Measurements from ENCODE around the gene SMARCD3. TPM values are rescaled to one million over a fixed set of nuclear protein-coding genes. Genes with fewer than 3 reads are reported as not detected.

SMARCD3 gene
- total and polyA plus RNA-seq, 2 of the 8 experiments (the other 6 are each of a cell fraction or from before 2014, with no cell fraction given): 3.0 to 5.6 TPM

DNA sequence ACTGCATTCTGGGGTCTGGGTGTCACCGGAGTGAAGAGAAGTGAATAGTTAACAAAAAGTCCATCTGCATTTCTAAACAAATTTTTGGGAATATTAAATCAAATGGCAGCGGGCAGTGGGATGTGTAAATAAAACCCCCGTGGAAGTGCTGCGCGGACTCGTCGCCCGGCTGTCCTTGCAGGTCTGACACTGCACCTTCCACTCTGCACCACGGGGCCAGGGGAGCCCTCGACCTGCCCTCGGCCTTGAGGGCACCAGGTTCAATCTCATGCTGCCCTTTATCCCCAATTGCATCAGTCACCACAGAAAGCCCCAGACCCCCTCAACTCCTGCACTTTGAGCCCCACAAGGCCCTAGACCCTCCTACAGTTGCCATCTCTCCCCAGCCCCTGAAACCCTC is 6.4 kb upstream of the SMARCD3 start:
- CTCF ChIA-PET (ENCODE audit: partially characterized antibody): interaction anchor here (0.7 to 3.3 kb wide), 4 partner anchors 9 to 96 kb away, joined by 3 to 21 read pairs (median 4); no protein-coding TSS in a partner anchor
- H3K27me3 ChIP-seq (replicated peaks in 1 of 4; ENCODE audit: control insufficient read depth in 3 of 4, extremely low read depth in 1 of 4, insufficient read depth in 3 of 4, low read length in 3 of 4): peaks cover 3 to 31% (median 24%) of the 10 kb centered on the region in 4 experiments
- H2AK5ac ChIP-seq (ENCODE audit: low read depth, low read length): no peak overlapping the region
- H3K79me2 ChIP-seq (ENCODE audit: control insufficient read depth in 1 of 2, insufficient read depth in 2 of 2, low read length in 2 of 2): no peaks in the 10 kb centered on the region
- H3K14ac ChIP-seq (ENCODE audit: insufficient read length): no peak overlapping the region
- no peak overlapping the region for H3K18ac ChIP-seq (ENCODE audit: extremely low read depth, low read length)
- no peak overlapping the region for H4K8ac ChIP-seq (ENCODE audit: extremely low read depth, insufficient read depth, low read length)
- H2BK5ac ChIP-seq (ENCODE audit: low read depth, low read length): no peak overlapping the region
- DNase-seq (ENCODE audit: low read depth in 1 of 2, low spot score in 2 of 2): no peak
- no peaks in the 10 kb centered on the region for H3K79me1 ChIP-seq (ENCODE audit: low read depth, low read length)
- peaks cover 13% of the 10 kb centered on the region; the same call in 1 of the 2 replicates for H3K23me2 ChIP-seq (ENCODE audit: low read depth, low read length)
- H3K23ac ChIP-seq (ENCODE audit: insufficient read length): no peak overlapping the region
- H2BK120ac ChIP-seq (replicated peaks; ENCODE audit: low read depth, low read length): no peak overlapping the region
- WGBS, 2 experiments (ENCODE audit: extremely low coverage in 1 of 2, insufficient coverage in 1 of 2, insufficient read length in 1 of 2, insufficient replicate concordance in 2 of 2, low coverage in 1 of 2, low lambda C conversion rate in 2 of 2, missing lambda C conversion rate in 1 of 2): 87% methylated on average over 11 of the region's 11 CpGs; no CpG with 5 or more reads in 1 of the 2 experiments
- no peaks in the 10 kb centered on the region for H3K36me3 ChIP-seq (ENCODE audit: control insufficient read depth in 2 of 4, insufficient read depth in 4 of 4, low read length in 3 of 4)
- POLR2A ChIA-PET (ENCODE audit: partially characterized antibody): interaction anchor here (0.9 to 1.7 kb wide), 2 partner anchors 11 to 18 kb away, joined by 3 to 5 read pairs; no protein-coding TSS in a partner anchor
- no peak overlapping the region for H3K56ac ChIP-seq (replicated peaks; ENCODE audit: insufficient read length, low read depth, low read length)
- no peaks in the 10 kb centered on the region for H4K20me1 ChIP-seq (replicated peaks in 1 of 2; ENCODE audit: control insufficient read depth in 1 of 2, insufficient read depth in 2 of 2, low read length in 2 of 2)
- no peaks in the 10 kb centered on the region for H3K9me3 ChIP-seq (ENCODE audit: insufficient read depth in 2 of 2, low read depth in 1 of 2, low read length in 1 of 2)
- H3K27ac ChIP-seq (ENCODE audit: low read depth, low read length): no peak overlapping the region
- no peak overlapping the region for H2BK15ac ChIP-seq (ENCODE audit: low read length)
- H2AFZ ChIP-seq (ENCODE audit: low read length): no peak overlapping the region
- FAIRE-seq: no peak
- H4K5ac ChIP-seq (ENCODE audit: insufficient read length, low read depth, low read length): no peak overlapping the region
- H4K91ac ChIP-seq (replicated peaks; ENCODE audit: insufficient read length, low read length): no peak overlapping the region
- H3K4me1 ChIP-seq (replicated peaks in 1 of 4; ENCODE audit: control insufficient read depth in 3 of 4, insufficient read depth in 4 of 4, low read length in 3 of 4): peaks cover 0 to 28% (median 20%) of the 10 kb centered on the region in 4 experiments; a peak in 6 of 7 replicates
- no peak overlapping the region for H3K4me2 ChIP-seq (ENCODE audit: insufficient read depth in 1 of 2, low read depth in 2 of 2, low read length in 2 of 2)
- H3K4me3 ChIP-seq (ENCODE audit: extremely low read depth in 1 of 4, insufficient read depth in 2 of 4, low read depth in 3 of 4, low read length in 4 of 4): no peak overlapping the region
- H2BK20ac ChIP-seq (ENCODE audit: low read length): no peak overlapping the region
- no peak overlapping the region for H3K4ac ChIP-seq (replicated peaks; ENCODE audit: insufficient read length, low read depth, low read length)
- H2BK12ac ChIP-seq (ENCODE audit: low read depth, low read length): peak overlapping the region; percentile 68; the same call in 1 of the 2 replicates
- no peak overlapping the region for H3K9ac ChIP-seq (replicated peaks in 1 of 4; ENCODE audit: extremely low read depth in 1 of 4, low read depth in 3 of 4, low read length in 3 of 4)
- TF ChIP-seq RXRA (IDR thresholded peaks at IDR 0.05; ENCODE audit: insufficient read depth, low read depth, low read length): no peak
- TF ChIP-seq NANOG (IDR thresholded peaks at IDR 0.05; ENCODE audit: insufficient read depth, low read depth, low read length, poor library complexity, severe bottlenecking): no peak
- no peak for TF ChIP-seq KDM5A (IDR thresholded peaks at IDR 0.05; ENCODE audit: low read length)
- TF ChIP-seq GABPA (IDR thresholded peaks at IDR 0.05; ENCODE audit: borderline replicate concordance, insufficient read depth, low read length): no peak
- no peak for TF ChIP-seq CHD2 (IDR thresholded peaks at IDR 0.05; ENCODE audit: low read length)
- TF ChIP-seq, protein P1, sequence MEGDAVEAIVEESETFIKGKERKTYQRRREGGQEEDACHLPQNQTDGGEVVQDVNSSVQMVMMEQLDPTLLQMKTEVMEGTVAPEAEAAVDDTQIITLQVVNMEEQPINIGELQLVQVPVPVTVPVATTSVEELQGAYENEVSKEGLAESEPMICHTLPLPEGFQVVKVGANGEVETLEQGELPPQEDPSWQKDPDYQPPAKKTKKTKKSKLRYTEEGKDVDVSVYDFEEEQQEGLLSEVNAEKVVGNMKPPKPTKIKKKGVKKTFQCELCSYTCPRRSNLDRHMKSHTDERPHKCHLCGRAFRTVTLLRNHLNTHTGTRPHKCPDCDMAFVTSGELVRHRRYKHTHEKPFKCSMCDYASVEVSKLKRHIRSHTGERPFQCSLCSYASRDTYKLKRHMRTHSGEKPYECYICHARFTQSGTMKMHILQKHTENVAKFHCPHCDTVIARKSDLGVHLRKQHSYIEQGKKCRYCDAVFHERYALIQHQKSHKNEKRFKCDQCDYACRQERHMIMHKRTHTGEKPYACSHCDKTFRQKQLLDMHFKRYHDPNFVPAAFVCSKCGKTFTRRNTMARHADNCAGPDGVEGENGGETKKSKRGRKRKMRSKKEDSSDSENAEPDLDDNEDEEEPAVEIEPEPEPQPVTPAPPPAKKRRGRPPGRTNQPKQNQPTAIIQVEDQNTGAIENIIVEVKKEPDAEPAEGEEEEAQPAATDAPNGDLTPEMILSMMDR (IDR thresholded peaks at IDR 0.05; ENCODE audit: control extremely low read depth in 1 of 3, insufficient read depth in 1 of 3, low read depth in 1 of 3, low read length in 3 of 3): no peak
- TF ChIP-seq NRF1 (IDR thresholded peaks at IDR 0.05; ENCODE audit: low read depth, low read length): no peak
- TF ChIP-seq CBX8 (IDR thresholded peaks at IDR 0.05; ENCODE audit: borderline replicate concordance, low read depth, low read length): no peak
- no peak for TF ChIP-seq CBX5 (IDR thresholded peaks at IDR 0.05; ENCODE audit: low read depth, low read length)
- TF ChIP-seq SIX5 (IDR thresholded peaks at IDR 0.05; ENCODE audit: low read depth, low read length): no peak
- TF ChIP-seq BRCA1 (IDR thresholded peaks at IDR 0.05; ENCODE audit: low read depth, low read length): no peak

Measured in H1 (cell line).